Adrenal gland (tissue), 12 donors: ENCODE results near the gene PHETA1. TPM values are rescaled to one million over a fixed set of nuclear protein-coding genes. Genes with fewer than 3 reads are reported as not detected.

Source experiments
- DNase-seq, 7 donors: peaks; one replicate each; pipeline ENCODE4 v3.0.0-alpha.2; 2019 to 2020
- H3K27ac ChIP-seq, 5 donors: fragments of 200-600 bp; sonication (generic) in 4 of 5; 1 replicate in 3 of 5; 2 replicates in 2 of 5; pipeline versions ENCODE4 v1.5.1 to v1.8.0; 2016 to 2020; ENCODE audit warnings: mild to moderate bottlenecking in 1 of 5
- H3K27me3 ChIP-seq: fragments of 200-600 bp; 2 replicates; pipeline ENCODE4 v1.8.0; 2021
- H3K36me3 ChIP-seq, 2 donors: fragments of 200-600 bp; replicated peaks in 1 of 2; 1 replicate in 1 of 2; 2 replicates in 1 of 2; pipeline versions ENCODE4 v1.5.1 to v1.8.0; 2018 to 2022
- H3K4me1 ChIP-seq, 2 donors: fragments of 200-600 bp; replicated peaks in 1 of 2; 1 replicate in 1 of 2; 2 replicates in 1 of 2; pipeline versions ENCODE4 v1.5.1 to v1.8.0; 2018 to 2021
- H3K4me3 ChIP-seq, 4 donors: fragments of 200-600 bp; sonication (generic) in 3 of 4; one replicate each; pipeline ENCODE4 v1.5.1; 2016 to 2018
- H3K9me3 ChIP-seq, 3 donors: fragments of 200-600 bp; sonication (generic) in 1 of 3; replicated peaks in 1 of 3; 1 replicate in 2 of 3; 2 replicates in 1 of 3; pipeline versions ENCODE4 v1.5.1 to v1.8.0; 2016 to 2021
- POLR2A ChIP-seq, 2 donors: fragments of 450-650 bp; IDR thresholded peaks; one replicate each; pipeline ENCODE4 v1.6.1; 2017; ENCODE audit warnings: antibody characterized with exemption in 2 of 2, mild to moderate bottlenecking in 2 of 2, moderate library complexity in 1 of 2
- WGBS, 4 donors: extraction: QIAGEN DNeasy Blood & Tissue Kit in 2 of 4; methylation state at CpG; one replicate each; pipeline versions ENCODE4 v1.1.5 to v1.1.7; 2013 to 2017; 5-methylcytosine and 5-hydroxymethylcytosine counted together
- intact Hi-C, 2 donors: fragments of 100-400 bp; cut with DNase I; formaldehyde crosslinking; loops; one replicate each; pipeline versions ENCODE4 v1.14.1 to v1.15.0; 2022 to 2023
- polyA plus RNA-seq, 3 donors: library from polyadenylated mRNA; stranded (reverse); fragments of 200-250 nt in 2 of 3; fragments of 350-450 nt in 1 of 3; fragmentation: Illumina TruSeq in 1 of 3; extraction: RNeasy Lipid Tissue Mini Kit (QIAGEN cat#74804) in 1 of 3; gene quantifications; one replicate each; pipeline ENCODE4 v1.2.3, GENCODE V29; 2013 to 2014
- total RNA-seq, 9 donors: library from RNA; depleted of rRNA in 4 of 9; stranded (reverse); fragments of >200 nt in 4 of 9; fragments of 120-200 nt in 1 of 9; fragmentation: NEBNext Ultra II Directional in 1 of 9; extraction: Animal tissue kit (Norgen Biotek cat#: 25700) in 1 of 9; gene quantifications; one replicate each; pipeline versions ENCODE4 v1.1.0 to v1.2.4, GENCODE V29; 2013 to 2023
- TF ChIP-seq, protein P1 (sequence below), 6 experiments: fragments of 450-650 bp in 4 of 6; fragments of 200-600 bp in 2 of 6; sonication (generic) in 1 of 6; IDR thresholded peaks; 1 replicate in 5 of 6; 2 replicates in 1 of 6; pipeline versions ENCODE4 v1.5.1 to v1.8.0; 2016 to 2021; ENCODE audit warnings: antibody characterized with exemption in 6 of 6, mild to moderate bottlenecking in 2 of 6, moderate library complexity in 1 of 6
- donor health status: healthy with polysubstance abuse.
- donor health status: Bipolar disorder and iron deficiency.
- donor health status: DM: yes; HTN: yes; CAD: no.
- donor health status: DM: no; HTN: no; CAD: no.
- donor health status: DM: no; HTN: no; CAD: no.
- donor health status: DM: yes; HTN: yes; CAD: no.

PHETA1 gene
- total and polyA plus RNA-seq, 12 donors = 3.6 to 37.4 (median 20.1) TPM

DNA sequence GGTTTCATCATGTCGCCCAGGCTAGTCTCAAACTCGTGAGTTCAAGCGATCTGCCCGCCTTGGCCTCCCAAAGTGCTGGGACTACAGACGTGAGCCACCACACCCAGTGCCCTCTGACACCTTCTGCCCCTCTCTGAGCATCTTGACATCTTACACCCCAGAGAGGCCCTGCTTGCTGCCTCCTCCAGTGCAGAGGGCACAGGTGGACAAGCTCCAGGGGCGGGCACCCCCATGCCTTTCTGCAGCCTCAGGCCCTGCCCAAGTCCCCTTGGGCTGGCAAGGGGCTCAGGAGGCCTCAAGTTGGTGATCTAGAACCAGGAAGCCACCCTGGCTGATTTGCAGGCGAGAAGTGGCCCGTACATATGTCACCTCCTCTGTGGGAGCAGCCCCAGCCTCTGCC, 25.6 kb upstream of the PHETA1 start:
- Histone ChIP-seq H3K9me3 (no peaks in the 10 kb centered on the region), H3K27ac (no peak overlapping the region), H3K4me1 (peaks cover 0 to 6% of the 10 kb centered on the region in 2 donors), H3K36me3 (no peaks in the 10 kb centered on the region), H3K27me3 (no peaks in the 10 kb centered on the region), H3K4me3 (no peak overlapping the region)
- TF ChIP-seq, protein P1, sequence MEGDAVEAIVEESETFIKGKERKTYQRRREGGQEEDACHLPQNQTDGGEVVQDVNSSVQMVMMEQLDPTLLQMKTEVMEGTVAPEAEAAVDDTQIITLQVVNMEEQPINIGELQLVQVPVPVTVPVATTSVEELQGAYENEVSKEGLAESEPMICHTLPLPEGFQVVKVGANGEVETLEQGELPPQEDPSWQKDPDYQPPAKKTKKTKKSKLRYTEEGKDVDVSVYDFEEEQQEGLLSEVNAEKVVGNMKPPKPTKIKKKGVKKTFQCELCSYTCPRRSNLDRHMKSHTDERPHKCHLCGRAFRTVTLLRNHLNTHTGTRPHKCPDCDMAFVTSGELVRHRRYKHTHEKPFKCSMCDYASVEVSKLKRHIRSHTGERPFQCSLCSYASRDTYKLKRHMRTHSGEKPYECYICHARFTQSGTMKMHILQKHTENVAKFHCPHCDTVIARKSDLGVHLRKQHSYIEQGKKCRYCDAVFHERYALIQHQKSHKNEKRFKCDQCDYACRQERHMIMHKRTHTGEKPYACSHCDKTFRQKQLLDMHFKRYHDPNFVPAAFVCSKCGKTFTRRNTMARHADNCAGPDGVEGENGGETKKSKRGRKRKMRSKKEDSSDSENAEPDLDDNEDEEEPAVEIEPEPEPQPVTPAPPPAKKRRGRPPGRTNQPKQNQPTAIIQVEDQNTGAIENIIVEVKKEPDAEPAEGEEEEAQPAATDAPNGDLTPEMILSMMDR (IDR thresholded peaks at IDR 0.05) = no peak
- TF ChIP-seq POLR2A (IDR thresholded peaks at IDR 0.05) = no peak
- intact Hi-C loops = loop anchor here in 1 of 2 donors (5.0 kb wide), 1 partner anchor 57 kb away; no protein-coding TSS in a partner anchor
- DNase-seq = no peak
- 81 to 87% (median 85%) methylated on average over 6 to 8 of the region's 8 CpGs for WGBS, 4 donors

DNA sequence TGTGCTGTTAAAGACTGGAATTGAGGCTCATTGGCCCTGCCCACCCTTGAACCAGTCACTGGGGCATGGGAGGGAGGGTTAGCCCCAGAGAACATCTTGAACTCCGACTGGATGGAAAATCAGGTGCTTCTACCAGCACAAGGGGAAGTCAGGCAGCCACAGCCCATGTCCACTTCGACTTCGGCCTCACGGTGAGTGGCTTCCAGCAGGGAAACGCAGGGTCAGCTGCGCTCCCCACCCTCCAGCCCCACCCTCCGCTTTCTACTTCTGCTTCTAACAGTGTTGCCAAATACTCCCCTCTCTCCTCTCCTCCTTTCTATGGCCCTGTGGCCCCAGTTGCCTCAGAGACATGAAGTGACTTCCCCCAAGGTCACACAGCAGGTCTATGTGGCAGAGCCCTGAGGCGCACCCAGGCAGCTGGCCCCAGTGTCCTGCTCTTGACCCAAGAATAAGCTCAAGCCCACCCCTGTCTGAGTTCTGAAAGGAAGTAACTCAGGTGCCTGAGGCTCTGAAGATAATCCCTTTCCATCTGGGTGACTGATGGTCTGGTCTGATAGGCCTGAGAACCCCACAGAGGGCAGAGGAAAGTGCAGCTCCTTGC, 24.9 kb upstream of the PHETA1 start:
- peak in 5 of 7 donors; percentile 42 to 73 (median 60) for DNase-seq
- Histone ChIP-seq H3K9me3 (no peaks in the 10 kb centered on the region), H3K27me3 (no peaks in the 10 kb centered on the region), H3K4me1 (peaks cover 0 to 6% of the 10 kb centered on the region in 2 donors), H3K4me3 (no peak overlapping the region), H3K27ac (peak overlapping the region in 1 of 5 donors; percentile 60), H3K36me3 (no peaks in the 10 kb centered on the region)
- WGBS, 4 donors = 76 to 84% (median 82%) methylated on average over 7 to 8 of the region's 8 CpGs
- intact Hi-C loops = loop anchor here in 1 of 2 donors (5.0 kb wide), 1 partner anchor 56 kb away; no protein-coding TSS in a partner anchor
- TF ChIP-seq POLR2A (IDR thresholded peaks at IDR 0.05) = no peak
- TF ChIP-seq, protein P1 (IDR thresholded peaks at IDR 0.05) = no peak

DNA sequence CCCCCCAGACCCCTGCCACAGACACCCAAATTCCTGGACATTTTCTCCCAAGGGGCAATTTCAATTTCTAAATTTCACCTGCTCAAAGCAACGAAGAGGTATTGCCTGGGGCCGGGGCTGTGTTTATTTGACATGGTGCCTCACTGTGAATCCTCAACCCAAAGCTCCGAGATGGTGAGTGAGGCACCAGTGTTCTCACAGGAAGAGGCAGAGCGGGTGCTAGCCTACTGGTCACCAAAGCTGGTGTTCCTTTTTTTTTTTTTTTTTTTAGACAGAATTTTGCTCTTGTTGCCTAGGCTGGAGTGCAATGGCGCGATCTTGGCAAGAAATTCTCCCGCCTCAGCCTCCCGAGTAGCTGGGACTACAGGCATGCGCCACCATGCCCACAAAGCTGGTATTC, 22.0 kb upstream of the PHETA1 start:
- TF ChIP-seq POLR2A (IDR thresholded peaks at IDR 0.05) = no peak
- TF ChIP-seq, protein P1 (IDR thresholded peaks at IDR 0.05) = no peak
- Histone ChIP-seq H3K9me3 (no peaks in the 10 kb centered on the region), H3K4me1 (no peaks in the 10 kb centered on the region), H3K36me3 (no peaks in the 10 kb centered on the region), H3K27ac (no peak overlapping the region), H3K4me3 (no peak overlapping the region), H3K27me3 (no peaks in the 10 kb centered on the region)
- 82 to 89% (median 84%) methylated on average over 9 of the region's 9 CpGs for WGBS, 4 donors
- intact Hi-C loops = loop anchor here in 1 of 2 donors (5.0 kb wide), 1 partner anchor 54 kb away; no protein-coding TSS in a partner anchor
- no peak for DNase-seq

DNA sequence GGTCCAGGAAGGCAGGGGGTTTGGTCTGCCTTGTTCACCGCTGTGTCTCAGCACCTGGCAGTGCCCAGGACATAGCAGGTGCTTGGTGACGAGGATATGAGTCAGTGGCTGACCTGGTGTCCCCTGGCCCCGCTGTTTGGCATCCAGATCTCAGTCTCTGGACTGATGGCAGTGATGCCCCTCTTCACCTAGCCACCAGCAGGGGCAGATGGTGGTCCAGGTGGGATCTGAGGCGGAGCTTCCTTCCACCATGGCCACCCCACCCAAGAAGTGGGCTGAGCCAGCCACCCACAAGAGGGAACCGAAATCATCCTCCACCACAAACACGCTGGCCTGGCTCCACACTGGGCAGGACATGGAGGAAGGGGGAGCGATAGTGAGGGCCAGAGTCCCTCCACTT, 20.7 kb upstream of the PHETA1 start:
- Histone ChIP-seq H3K27ac (no peak overlapping the region), H3K27me3 (no peaks in the 10 kb centered on the region), H3K36me3 (no peaks in the 10 kb centered on the region), H3K4me3 (no peak overlapping the region), H3K4me1 (no peaks in the 10 kb centered on the region), H3K9me3 (no peaks in the 10 kb centered on the region)
- 73 to 81% (median 76%) methylated on average over 3 to 7 of the region's 7 CpGs for WGBS, 4 donors
- intact Hi-C loops = loop anchor here in 1 of 2 donors (5.0 kb wide), 1 partner anchor 52 kb away; no protein-coding TSS in a partner anchor
- no peak for TF ChIP-seq POLR2A (IDR thresholded peaks at IDR 0.05)
- TF ChIP-seq, protein P1 (IDR thresholded peaks at IDR 0.05) = no peak
- no peak for DNase-seq
